ENCODE results near the gene GCSH. TPM values are rescaled to one million over a fixed set of nuclear protein-coding genes. Genes with fewer than 3 reads are reported as not detected.

GCSH gene
- total RNA-seq, 1 donor from 2014 or later = 23.5 TPM

DNA sequence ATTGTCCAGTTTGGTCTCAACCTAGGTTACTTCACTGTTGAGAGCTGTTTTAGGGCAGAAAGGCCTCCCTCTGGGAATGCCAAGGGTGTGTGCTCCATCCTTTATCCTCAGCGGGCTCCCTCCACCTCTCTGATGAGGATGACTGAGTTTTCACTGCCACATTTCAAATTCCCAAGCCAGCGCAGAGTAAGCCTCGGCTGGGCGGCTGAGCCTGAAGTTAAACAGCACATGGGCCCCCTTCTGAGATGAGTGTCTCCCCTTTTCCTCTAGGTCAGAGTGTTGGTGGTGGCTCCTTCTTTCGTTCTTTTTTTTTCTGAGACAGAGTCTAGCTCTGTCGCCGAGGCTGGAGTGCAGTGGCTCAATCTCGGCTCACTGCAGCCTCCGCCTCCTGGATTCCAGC is 5.5 kb upstream of the GCSH start:
- DNase-seq = no peak

DNA sequence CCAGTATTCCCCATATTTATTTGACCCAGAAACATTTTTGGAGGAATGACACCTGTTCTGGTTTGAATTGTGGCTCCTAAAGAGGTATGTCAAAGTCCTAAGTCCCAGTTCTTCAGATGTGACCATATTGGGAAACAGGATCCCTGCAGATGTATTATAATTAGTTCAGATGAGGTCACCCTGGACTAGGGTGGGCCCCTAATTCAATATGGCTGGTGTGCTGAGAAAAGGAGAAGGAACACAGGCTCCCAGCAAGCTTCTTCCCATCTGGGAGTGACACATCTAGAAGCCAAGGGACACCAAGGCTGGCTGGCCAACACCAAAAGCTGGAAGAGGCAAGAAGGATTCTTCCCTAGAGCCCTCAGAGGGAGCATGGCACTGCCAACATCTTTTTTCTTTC is 3.8 kb upstream of the GCSH start:
- no peak for DNase-seq

DNA sequence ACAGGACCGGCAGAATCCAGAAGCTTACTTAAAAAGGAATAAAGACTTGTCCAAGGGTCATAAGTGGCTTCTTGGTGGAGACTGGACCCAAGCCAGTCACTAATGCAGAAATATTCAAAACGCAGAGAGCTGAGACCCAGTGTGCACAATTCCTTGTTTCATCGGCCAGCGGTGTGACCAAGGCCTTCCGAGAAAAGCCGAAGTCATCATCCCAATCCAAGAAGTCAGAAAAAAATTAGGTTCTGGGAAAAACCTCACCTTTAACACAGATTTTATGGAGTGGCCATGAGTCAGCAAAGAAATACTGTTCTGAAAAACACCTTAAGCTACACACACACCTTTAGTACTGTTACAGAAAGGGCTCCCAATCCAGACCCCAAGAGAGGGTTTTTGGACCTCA is 1.0 kb upstream of the GCSH start:
- DNase-seq = no peak

DNA sequence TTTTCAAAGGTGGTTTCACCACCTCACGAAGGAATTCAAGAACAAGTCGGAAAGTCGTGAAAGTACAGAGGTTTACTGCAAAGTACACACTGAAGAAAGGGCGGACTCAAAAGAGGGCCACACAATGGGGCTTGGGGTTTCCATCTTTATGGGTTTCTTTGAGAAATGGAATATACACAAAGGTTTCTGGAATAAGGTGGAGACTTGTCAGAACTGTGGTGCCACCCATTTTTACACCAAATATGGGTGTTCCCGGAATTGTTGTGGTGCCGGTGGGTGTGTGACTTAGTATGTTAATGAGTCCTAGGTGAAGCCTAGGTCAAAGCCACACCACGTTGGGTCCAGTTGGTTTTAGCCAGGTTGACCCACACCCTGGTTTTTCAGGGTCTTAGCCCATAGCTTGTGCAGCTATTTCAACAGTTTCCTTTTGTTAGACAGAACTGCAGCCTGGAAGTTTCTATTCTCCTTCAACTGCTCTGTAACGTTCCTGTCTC is 567 bp upstream of the GCSH start:
- DNase-seq = no peak

DNA sequence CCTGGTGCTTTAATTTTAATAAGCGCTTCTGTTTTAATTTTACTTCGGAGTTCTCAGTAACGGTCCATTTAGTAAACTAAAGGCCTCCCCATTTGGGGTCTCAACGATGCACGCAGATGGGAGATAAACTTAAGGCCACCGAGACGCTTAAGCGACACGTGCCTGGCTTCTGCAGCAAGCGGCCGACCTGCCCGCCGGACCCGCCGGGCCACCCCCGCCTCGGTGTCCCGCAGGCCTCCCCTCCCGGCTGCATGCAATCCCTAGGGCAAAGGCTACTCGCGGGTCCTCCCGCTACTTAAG is 592 bp downstream of the GCSH start:
- DNase-seq = no peak

DNA sequence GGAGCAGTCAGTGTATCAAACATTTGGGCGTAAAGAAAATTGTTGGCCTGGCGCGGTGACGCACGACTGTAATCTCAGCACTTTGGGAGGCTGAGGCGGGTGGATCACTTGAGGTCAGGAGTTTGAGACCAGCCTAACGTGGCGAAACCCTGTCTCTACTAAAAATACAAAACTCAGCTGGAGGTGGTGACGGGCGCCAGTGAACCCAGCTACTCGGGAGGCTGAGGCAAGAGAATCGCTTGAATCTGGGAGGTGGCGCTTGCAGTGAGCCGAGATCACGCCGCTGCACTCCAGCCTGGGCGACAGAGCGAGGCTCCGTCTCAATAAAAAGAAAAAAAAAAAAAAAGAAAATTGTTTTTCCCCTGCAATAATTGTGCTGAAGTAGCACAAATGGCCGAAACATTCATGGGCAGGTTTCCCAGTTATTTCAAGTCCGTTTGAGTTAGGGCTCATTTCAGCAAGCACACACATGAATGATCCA is 1.4 kb downstream of the GCSH start:
- DNase-seq = peak; percentile 21

DNA sequence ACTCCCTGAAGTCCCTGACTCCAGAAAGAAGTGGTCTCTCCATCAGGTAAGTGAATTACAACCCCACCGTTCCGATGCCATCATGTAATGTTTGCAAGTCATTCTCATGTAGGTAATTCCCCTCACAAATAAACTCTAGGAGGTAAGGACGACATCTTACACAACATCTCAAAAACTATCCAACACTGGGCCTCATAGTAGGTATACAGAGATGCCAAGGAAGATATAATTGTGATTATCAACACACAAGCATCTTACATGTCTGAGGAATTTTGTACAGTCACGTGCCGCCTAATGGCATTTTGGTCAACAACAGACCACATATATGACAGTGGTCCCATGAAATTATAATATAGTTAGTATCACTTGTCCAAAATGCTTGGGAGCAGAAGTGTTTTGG is 7.4 kb downstream of the GCSH start:
- DNase-seq = no peak

DNA sequence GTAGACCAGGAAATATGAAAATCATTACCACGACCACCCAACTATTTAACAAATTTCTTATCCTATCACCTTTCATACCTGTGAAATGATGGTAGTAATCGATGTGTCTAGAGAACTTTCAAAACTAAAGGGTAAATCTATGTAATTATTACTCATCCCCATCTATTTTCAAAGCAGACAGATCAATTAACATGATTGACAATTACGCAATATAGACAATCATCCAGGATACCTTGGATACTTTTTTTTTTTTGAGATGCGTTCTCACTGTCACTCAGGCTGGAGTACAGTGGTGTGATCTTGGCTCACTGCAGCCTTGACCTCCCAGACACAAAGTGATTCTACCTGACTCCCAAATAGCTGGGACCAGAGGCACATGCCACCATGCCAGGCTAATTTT is 15.2 kb downstream of the GCSH start:
- DNase-seq = no peak

DNA sequence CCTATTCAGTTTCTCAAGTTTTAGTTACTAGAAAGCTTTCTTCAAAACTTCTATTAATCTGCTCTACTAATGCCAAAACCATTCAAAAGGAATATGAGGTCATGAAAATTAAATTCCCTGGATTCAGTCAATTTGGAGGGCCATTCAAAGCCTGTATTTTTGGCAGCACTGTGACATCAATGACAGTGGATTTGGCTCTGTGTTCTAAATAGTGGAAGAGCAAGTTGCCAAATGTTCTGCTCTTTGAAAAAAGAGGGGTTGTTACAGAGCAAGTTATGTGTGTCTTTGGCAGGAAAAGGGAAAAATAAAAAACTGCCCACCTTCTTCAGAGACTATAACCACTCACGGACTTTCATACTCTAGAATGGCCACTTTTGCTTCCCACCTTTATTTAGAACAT is 16.0 kb downstream of the GCSH start:
- DNase-seq = no peak

DNA sequence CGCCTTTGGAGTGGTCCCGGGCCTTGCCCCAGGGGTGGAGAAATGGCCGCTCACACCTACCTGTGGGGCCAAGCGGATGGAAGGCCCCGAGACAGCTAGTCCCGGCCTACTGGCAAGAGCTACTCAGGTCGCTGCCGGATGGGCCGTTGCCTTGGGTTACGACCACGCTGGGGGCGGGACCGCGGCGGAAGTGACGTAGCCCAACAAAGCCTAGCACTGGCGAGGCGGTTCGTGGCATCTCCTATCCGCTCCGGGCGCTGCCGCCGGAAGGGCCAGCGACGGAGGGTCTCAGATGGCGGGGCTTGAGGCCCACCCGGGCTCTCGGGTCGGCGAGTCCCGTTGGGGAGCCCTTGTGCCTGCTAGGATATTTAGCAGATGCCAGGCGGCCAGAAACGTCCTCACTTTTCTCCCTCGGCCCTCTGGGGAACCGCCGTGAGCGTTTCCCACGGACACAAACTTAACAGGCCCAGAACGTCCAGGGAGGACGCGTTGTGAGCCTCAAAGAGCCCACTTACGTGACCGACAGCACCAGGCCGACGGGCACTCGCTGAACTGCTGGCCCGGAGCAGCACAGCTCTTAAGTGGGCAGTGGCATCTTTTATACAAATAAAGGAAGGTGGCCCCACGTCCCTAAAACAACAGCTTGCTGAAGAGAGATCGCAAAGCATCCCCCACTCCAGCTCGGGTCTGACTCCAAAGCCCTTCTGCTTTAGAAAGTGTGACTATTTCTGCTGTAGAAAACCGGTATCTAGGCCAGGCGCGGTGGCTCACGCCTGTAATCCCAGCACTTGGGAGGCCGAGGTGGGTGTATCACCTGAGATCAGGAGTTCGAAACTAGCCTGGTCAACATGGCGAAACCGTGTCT is 18.9 kb downstream of the GCSH start, which contains the start of gene C16orf46:
Gene C16orf46, minus strand, starts transcription at position 163 of the 865 bp plus-strand sequence. CDS start 13,283 bp downstream, outside the sequence.
- peak; percentile 94 for DNase-seq

DNA sequence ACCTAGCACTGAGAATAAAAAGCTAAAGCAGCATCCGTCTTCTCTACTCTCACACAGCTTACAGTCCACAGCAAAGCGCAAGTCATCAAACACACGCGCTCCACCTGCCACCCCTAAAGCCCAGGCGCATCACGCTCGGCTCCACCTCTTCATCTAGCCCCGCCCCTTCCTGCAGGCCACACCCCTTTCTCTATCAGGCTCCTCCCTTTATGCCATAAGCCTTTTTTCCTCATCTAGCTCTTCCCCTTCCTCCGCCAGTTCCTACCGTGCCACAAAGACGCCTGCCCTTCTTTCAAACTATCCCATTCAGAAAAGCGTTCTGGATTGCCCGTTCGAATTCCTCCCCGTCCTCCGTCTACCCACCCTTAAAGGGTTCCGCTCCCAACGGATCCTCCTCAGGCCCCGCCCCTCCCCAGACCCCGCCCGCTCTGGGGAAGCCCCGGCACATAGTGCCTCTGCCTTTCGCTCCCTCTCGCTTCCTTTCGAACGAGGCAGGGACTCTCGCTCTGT is 19.6 kb downstream of the GCSH start:
- peak; percentile 89 for DNase-seq

DNA sequence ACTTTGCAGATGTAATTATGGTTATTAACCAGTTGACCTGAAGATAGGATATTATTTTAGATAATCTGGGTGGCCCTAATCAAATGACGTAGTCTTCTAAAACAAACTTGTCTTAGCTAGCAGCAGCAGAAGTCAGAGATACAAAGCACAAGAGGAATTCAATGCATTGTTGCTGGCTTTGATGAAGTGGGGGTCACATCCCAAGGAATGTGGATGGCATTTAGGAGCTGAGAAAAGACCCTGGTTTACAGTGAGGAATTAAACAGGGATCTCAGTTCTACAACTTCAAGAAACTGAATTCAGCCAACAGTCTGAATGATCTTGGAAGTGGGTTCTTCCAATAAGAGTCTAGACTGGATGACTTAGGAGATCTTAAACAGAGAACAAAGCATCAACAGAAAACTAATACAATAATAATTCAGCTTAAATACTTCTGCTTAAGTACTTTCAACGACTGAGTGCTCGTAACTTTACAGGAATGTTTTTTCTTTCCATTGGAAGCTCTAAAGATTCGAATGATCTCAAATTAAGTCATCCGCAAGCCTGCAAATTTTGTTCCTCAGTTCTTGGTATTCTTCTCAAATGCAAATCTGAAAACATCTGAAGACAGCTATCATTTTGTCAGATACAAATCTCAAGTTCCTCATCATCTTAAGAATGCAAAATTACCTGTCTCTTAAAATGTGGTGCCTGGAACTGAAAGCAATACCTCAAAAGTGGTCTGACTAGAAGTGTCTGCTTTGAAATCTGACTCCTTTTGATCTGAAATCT is 22.4 kb downstream of the GCSH start:
- peak; percentile 8 for DNase-seq

DNA sequence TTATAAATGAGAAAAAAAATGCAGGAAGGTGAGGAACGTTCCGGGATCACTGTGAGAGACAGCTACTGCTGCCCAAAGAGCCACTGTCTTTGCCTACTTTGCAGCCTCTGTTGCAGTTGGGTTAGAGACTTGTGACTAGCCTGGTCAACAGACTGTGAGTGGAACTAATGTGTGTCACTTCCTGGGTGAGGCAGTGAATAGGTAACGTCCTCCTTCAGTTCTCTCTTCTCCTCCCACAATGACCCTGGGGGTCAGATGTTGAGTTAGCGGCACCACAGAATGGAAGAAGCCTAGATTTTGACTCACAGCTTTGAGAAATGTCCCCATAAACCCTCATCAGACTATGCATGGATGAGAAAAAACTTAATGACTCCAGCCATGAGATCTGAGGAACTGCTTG is 24.4 kb downstream of the GCSH start:
- DNase-seq = no peak

DNA sequence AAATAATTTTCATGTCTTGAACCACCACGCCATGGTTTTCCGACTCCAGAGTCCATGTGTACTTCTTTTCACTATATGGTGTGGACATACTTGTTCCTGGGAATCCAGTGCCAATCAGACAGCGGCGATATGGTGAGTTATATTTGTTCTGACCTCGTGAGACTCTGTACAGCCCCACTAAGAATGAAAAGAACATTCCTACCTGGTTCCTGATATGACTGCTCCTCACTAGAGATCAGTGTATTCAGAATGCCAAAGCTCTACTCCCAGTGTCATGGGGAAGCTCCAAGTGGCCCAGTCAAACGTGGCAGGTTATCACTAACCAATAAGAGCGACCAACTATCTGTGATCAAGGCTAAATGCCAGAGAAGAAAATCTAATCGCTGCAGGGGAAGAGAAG is 25.2 kb downstream of the GCSH start:
- DNase-seq = no peak

DNA sequence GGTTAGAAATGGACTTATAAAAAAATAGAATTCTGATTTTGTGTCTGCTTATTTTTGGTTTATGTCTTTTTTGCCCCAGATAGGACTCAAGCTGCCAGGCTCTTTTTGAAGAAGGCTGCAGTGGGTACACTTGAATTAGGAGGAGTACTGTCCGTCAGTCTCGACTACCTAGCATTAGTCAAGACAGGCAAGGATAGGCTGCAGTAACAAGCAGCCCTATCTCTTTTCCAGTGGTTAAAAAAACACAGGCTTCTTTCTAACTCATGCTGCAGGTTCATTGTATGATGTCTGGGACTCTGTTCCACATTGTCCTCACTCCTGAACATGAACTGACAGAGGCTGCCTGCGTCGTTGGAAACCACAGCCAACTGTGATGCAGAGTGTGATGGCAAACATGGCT is 27.1 kb downstream of the GCSH start:
- DNase-seq = no peak

DNA sequence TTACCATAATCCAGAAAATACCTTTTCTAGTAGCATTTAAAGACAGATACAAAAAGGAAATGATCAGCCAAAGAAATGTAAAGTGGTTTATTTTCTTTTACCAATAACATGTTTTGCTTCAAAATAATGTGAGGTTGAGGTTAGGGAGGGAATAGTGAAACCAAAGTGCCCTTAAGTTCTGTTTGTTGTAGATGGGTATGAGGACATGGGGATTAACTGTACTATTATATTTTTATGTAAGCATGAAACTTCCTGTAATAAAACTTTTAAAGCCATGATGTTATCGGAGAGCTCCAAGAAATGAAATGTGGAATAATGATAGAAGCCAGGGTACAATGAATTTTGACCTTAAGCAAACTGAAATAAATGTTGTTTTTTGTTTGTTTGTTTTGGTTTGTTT is 29.0 kb downstream of the GCSH start:
- DNase-seq = no peak

DNA sequence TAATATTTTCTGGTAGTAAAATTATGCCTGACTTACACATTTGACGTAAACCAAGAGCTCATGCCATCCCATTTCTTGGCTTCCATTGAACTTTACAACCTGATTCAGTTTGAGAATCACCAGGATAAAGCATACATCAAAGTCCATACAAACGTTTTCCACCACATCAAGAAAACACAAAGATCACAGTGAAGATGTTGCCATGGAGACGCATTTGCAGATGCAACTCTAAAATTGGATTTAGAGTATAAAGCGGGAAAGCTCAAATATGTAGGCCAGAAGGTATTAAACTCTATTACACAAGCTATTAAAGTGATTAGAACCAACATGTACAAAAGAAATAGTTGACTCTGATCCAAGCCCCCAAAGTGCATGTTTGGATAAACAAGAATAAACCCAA is 29.5 kb downstream of the GCSH start:
- DNase-seq = no peak

DNA sequence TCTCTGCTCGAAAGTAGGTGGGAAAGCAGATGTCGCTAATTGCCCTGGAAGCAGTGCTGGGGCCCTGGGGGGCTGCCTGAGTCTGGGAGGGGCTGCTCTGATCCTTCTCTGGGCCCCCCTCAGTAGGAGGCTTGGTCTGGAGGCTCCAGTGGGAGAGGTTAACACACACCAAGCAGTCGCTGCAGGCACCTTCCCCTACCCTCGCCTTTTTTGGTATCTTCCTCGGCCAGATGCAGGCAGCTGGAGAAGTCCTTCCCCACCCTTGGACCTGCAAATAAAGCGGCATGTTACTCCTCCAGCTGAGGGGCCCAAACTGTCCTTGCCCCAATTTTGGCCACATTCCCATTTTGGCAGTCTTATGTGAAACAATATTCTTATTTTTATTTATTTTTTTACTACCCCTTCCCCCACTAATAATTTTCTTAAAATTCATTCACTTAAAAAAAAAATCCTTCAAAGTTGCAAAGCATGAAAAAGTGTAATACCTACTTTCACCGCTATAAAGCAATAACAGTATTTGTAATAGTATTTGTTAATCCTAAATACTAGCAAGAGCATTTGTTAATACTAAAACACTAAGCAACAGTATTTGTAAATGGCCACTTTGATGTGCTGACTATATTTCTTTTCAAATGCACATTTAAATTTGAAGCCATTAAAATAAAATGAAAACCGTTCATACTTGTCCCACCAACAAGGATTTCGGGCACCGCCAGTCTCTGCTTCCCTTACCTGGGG is 34.2 kb downstream of the GCSH start:
- DNase-seq = no peak

DNA sequence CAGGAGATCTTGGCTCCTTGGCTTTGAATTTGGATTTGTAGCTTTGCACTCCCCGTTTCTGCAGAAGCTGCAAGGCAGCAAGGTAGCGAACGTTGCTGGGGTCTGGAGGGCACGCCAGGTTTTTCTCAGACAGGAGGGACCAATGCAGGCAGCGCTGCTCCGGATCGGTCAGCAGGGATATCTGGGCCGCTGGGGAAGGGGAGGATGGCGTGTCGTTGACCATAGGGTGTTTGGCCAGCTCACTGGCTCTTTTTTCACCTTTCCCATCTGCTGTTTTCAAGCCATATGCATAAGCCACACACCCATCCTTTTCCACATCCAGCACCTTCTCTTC is 34.9 kb downstream of the GCSH start:
- no peak for DNase-seq

DNA sequence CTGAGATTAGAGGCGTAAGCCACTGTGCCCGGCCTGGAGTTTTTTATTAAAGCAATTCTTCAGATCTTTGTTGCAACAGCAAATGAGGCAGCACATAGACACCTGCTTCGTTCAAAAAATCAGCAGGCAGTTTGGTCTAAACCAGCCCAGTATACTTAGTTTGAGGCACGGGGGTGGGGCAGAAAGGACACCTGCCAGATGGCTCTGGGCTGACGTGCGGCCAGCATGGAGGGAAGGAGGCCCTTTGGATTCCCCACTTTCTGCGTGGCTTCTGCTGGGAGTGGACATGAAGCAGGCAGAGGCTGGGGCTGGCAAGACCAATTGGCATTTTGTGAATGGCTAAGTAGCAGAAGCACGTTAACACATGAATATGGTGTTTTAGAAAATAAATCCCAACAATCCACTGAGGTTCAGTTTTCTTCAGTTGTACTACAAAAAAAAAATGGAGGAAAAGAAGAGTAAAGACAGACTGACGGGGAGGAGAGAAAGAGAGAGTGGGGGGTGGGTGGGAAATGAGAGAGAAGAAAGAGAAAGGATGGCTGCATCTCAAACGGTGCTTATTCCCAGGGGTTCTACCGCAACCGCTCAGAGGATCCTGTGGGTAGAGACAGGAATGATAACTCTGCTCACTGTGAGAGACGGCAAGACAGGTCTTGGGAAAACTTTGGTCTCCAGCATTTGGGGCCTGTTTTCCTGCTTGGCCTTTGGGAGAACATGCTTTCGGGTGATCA is 35.5 kb downstream of the GCSH start:
- no peak for DNase-seq

DNA sequence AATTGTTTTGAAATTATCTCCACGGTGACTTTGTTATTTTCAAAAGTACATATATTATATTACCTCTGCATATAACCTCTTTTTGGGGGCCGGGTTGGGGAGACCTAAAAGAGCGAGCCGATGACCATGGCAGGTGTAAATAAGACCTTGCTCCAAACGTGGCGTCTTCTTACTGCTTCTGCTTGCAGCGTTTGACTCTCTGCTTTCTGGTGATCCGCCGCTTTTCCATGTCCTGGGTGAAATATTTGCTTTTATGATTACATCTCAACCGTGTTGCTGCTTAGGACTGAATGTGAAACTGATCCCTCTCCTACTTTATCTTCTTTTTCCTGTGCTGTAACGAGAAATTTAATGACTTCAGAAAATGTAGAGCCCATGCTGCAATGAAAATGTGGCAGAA is 42.4 kb downstream of the GCSH start:
- no peak for DNase-seq

DNA sequence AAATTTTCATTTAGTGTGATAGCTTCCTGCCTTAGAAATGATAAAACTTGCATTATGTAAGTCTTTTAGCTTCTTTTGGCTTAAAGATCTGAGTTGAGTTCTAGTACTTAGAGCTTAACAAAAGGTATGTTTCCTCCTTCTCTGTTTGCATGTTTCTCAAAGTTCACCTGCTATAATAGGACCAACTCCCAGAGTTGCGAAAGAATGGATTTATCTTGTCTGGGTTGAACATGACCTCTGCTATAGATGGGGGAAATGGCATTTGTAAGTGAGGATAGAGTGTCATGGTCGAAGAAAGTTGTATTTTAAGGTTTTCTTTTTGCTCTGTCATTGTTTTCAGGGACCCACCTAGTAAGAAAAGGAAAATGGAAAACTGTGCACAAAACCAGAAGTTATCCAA is 53.4 kb downstream of the GCSH start:
- no peak for DNase-seq
